Transverse colon (tissue), 4 donors: ENCODE results near the gene CMTM6. TPM values are rescaled to one million over a fixed set of nuclear protein-coding genes. Genes with fewer than 3 reads are reported as not detected.
"Not testable (repeated sequence)": the region's sequence is repeated elsewhere in the genome, so short reads cannot be mapped to it uniquely, and the experiment has no call there.

Experiments
- DNase-seq: peaks from one replicate; pipeline ENCODE4 v3.0.0-alpha.2; 2019
- H3K27ac ChIP-seq, 4 donors: fragments of 200-600 bp; sonication (generic); 2 replicates each; pipeline ENCODE4 v1.5.1; 2016 to 2018; ENCODE audit warnings: inconsistent platforms in 4 of 4
- H3K27me3 ChIP-seq: fragments of 200-600 bp; sonication (generic); 2 replicates; pipeline ENCODE4 v1.5.1; 2017; ENCODE audit warnings: inconsistent platforms
- H3K36me3 ChIP-seq, 4 donors: fragments of 200-600 bp; sonication (generic); 2 replicates each; pipeline ENCODE4 v1.5.1; 2017 to 2019; ENCODE audit warnings: inconsistent platforms in 4 of 4
- H3K4me1 ChIP-seq, 4 donors: fragments of 200-600 bp; sonication (generic); 2 replicates each; pipeline ENCODE4 v1.5.1; 2017 to 2020; ENCODE audit warnings: inconsistent platforms in 4 of 4
- H3K4me3 ChIP-seq, 4 donors: fragments of 200-600 bp; sonication (generic); 1 replicate in 1 of 4; 2 replicates in 3 of 4; pipeline versions ENCODE4 v1.5.1 to v1.6.1; 2017 to 2019; ENCODE audit warnings: inconsistent platforms in 4 of 4
- H3K9me3 ChIP-seq, 2 donors: fragments of 200-600 bp; sonication (generic); 2 replicates each; pipeline ENCODE4 v1.5.1; 2017 to 2019; ENCODE audit warnings: inconsistent platforms in 2 of 2
- CTCF ChIP-seq, 5 experiments: fragments of 200-600 bp in 3 of 5; fragments of 450-650 bp in 2 of 5; sonication (generic) in 3 of 5; IDR thresholded peaks; 1 replicate in 2 of 5; 2 replicates in 3 of 5; pipeline ENCODE4 v1.5.1; 2016 to 2017; ENCODE audit warnings: antibody characterized with exemption in 5 of 5, inconsistent platforms in 3 of 5, mild to moderate bottlenecking in 2 of 5, moderate library complexity in 1 of 5
- EP300 ChIP-seq: sonication (generic); formaldehyde crosslinking; IDR thresholded peaks from one replicate; pipeline ENCODE4 v1.6.1; 2017; ENCODE audit warnings: antibody characterized with exemption, low read depth
- POLR2A ChIP-seq: fragments of 450-650 bp; IDR thresholded peaks from one replicate; pipeline ENCODE4 v1.6.1; 2016; ENCODE audit warnings: antibody characterized with exemption, mild to moderate bottlenecking, moderate library complexity
- POLR2AphosphoS5 ChIP-seq, 3 donors: sonication (generic); formaldehyde crosslinking; IDR thresholded peaks; one replicate each; pipeline ENCODE4 v1.6.1; 2016; ENCODE audit warnings: antibody characterized with exemption in 3 of 3
- WGBS, 2 donors: methylation state at CpG; one replicate each; pipeline ENCODE4 v1.1.5; 2018; ENCODE audit warnings: low coverage in 1 of 2; 5-methylcytosine and 5-hydroxymethylcytosine counted together
- in situ Hi-C, 4 donors: fragments of 200-750 bp; cut with MboI; loops; one replicate each; pipeline versions ENCODE4 v1.15.0 to v1.15.1; 2017; ENCODE audit warnings: low sequenced_read_pairs in 3 of 4, low pct_ligation_motif_present in 1 of 4, low pct_unique_long_range_greater_than_20kb in 1 of 4
- intact Hi-C: fragments of 100-400 bp; cut with DNase I; formaldehyde crosslinking; loops from one replicate; pipeline ENCODE4 v1.15.1; 2023; ENCODE audit warnings: low total_unique reads
- total RNA-seq, 4 donors: library from RNA; depleted of rRNA; stranded (reverse); fragments of >200 nt; gene quantifications; one replicate each; pipeline ENCODE4 v1.1.0, GENCODE V29; 2016

The CMTM6 gene
- total RNA-seq, 4 donors from 2014 or later = 13.8 to 68.9 (median 43.6) TPM

DNA sequence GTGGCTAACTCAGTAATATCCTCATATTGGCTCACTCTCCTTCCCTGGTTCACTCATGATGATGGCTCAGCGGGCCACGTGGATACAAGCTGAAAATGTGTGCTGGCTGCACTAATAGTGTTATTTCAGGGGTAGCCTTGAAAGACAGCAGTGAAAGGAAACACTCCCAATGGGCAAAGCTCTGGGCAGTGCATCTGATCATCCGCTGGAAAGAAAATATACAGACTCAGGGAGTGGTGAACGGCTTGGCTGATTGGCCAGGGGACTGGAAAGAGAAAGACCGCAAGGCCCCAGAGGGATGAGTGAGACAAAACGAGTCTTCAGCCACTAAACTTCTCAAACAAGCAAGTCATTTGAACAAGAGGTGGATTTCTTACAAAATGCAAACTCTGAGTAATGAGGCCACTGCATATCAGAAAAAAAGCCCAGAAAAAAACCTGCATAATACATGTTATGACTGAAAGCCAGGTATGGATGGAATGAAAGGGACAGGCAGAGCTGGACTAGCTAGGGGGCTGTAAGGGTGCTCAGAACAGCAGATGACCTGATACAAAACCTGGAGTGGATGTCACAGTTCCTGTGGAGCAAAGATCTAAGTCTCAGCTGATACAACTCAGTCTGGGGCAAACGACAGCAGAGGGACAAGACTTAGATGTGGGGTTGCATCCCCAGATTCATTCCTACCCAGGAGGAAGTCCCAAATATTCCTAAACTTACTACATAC lies 33.3 kb downstream of the CMTM6 start:
- Histone ChIP-seq H3K4me3 (no peak overlapping the region), H3K27ac (no peak overlapping the region), H3K27me3 (no peaks in the 10 kb centered on the region), H3K4me1 (peaks cover 0 to 13% (median 3%) of the 10 kb centered on the region in 4 donors), H3K36me3 (no peaks in the 10 kb centered on the region), H3K9me3 (no peaks in the 10 kb centered on the region)
- WGBS, 2 donors = 70% methylated on average over 7 of the region's 7 CpGs; no CpG with 5 or more reads in 1 of the 2 donors
- intact Hi-C loops (loop anchor here (2.0 to 10.0 kb wide), 2 partner anchors 95 to 175 kb away; no protein-coding TSS in a partner anchor), in situ Hi-C loops (loop anchor here in 3 of 4 donors (5.0 to 25.0 kb wide), 3 partner anchors 82 to 282 kb away; no protein-coding TSS in a partner anchor)
- TF ChIP-seq POLR2AphosphoS5 (IDR thresholded peaks at IDR 0.05) (no peak), POLR2A (no peak), EP300 (no peak), CTCF (IDR thresholded peaks at IDR 0.05) (no peak)
- no peak for DNase-seq

GRCh38 chr3:32467333-32468070 lies 35.1 kb downstream of the CMTM6 start:
- H3K4me3 ChIP-seq = peak overlapping the region in 3 of 4 donors; percentile 19 to 47 (median 25)
- no peaks in the 10 kb centered on the region for H3K9me3 ChIP-seq
- intact Hi-C loops (loop anchor here (2.0 to 10.0 kb wide), 2 partner anchors 93 to 173 kb away; no protein-coding TSS in a partner anchor), in situ Hi-C loops (loop anchor here in 3 of 4 donors (5.0 to 25.0 kb wide), 3 partner anchors 80 to 280 kb away; no protein-coding TSS in a partner anchor)
- peak; percentile 80 for DNase-seq
- WGBS, 2 donors = 41 to 98% methylated on average over 6 to 32 of the region's 41 CpGs
- H3K36me3 ChIP-seq = no peaks in the 10 kb centered on the region
- H3K4me1 ChIP-seq = peaks cover 0 to 13% (median 3%) of the 10 kb centered on the region in 4 donors
- H3K27ac ChIP-seq = peak overlapping the region in 1 of 4 donors; percentile 37
- TF ChIP-seq POLR2AphosphoS5 (IDR thresholded peaks at IDR 0.05) (no peak), CTCF (IDR thresholded peaks at IDR 0.05) (peak; percentile 94 to 99 (median 99)), POLR2A (no peak)
- H3K27me3 ChIP-seq = no peaks in the 10 kb centered on the region

GRCh38 chr3:32466808-32467207 lies 35.8 kb downstream of the CMTM6 start:
- intact Hi-C loops = loop anchor here (10.0 kb wide), 1 partner anchor 172 kb away; no protein-coding TSS in a partner anchor
- not testable (repeated sequence) for H3K27ac ChIP-seq, DNase-seq, H3K4me3 ChIP-seq, H3K27me3 ChIP-seq, H3K36me3 ChIP-seq, H3K9me3 ChIP-seq
- in situ Hi-C loops = loop anchor here in 3 of 4 donors (5.0 to 25.0 kb wide), 3 partner anchors 80 to 280 kb away; no protein-coding TSS in a partner anchor
- WGBS, 2 donors = 81% methylated on average over 6 of the region's 6 CpGs; no CpG with 5 or more reads in 1 of the 2 donors
- H3K4me1 ChIP-seq = peaks cover 0 to 13% (median 3%) of the 10 kb centered on the region in 4 donors

DNA sequence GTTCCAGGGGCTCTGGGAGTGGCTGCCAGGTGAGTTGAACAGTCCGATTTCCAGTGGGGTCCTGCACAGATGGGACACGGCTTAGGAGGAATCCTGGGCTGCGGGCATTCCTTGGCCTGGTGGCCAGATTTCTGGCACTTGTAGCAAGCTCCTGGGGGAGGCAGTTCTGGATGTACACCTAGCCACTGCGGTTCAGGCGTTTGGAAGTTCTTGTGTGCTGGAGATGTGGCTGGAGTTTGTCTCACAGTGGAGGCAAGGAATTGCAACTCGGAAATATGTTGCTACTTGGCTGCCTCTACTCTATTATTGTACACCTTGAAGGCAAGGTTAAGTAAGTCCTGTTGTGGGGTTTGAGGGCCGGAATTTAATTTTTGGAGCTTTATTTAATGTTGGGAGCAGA lies 37.9 kb downstream of the CMTM6 start:
- H3K4me1 ChIP-seq = not testable (repeated sequence)

GRCh38 chr3:32463415-32463814 lies 39.2 kb downstream of the CMTM6 start:
- H3K4me1 ChIP-seq, H3K4me3 ChIP-seq, H3K27me3 ChIP-seq, H3K27ac ChIP-seq, H3K9me3 ChIP-seq, H3K36me3 ChIP-seq, DNase-seq: not testable (repeated sequence)
- intact Hi-C loops (loop anchor here (10.0 kb wide), 1 partner anchor 169 kb away; no protein-coding TSS in a partner anchor), in situ Hi-C loops (loop anchor here in 3 of 4 donors (10.0 to 25.0 kb wide), 2 partner anchors 169 to 276 kb away; no protein-coding TSS in a partner anchor)
- 91 to 93% methylated on average over 7 of the region's 7 CpGs for WGBS, 2 donors

More for the DNA sequence above, 37.9 kb downstream of the CMTM6 start:
- WGBS, 2 donors = 98 to 100% methylated on average over 1 to 6 of the region's 7 CpGs
- intact Hi-C loops = loop anchor here (10.0 kb wide), 1 partner anchor 170 kb away; no protein-coding TSS in a partner anchor
- H3K27ac ChIP-seq, DNase-seq, H3K9me3 ChIP-seq, H3K4me3 ChIP-seq, H3K27me3 ChIP-seq, H3K36me3 ChIP-seq: not testable (repeated sequence)
- in situ Hi-C loops = loop anchor here in 3 of 4 donors (5.0 to 25.0 kb wide), 3 partner anchors 77 to 277 kb away; no protein-coding TSS in a partner anchor

DNA sequence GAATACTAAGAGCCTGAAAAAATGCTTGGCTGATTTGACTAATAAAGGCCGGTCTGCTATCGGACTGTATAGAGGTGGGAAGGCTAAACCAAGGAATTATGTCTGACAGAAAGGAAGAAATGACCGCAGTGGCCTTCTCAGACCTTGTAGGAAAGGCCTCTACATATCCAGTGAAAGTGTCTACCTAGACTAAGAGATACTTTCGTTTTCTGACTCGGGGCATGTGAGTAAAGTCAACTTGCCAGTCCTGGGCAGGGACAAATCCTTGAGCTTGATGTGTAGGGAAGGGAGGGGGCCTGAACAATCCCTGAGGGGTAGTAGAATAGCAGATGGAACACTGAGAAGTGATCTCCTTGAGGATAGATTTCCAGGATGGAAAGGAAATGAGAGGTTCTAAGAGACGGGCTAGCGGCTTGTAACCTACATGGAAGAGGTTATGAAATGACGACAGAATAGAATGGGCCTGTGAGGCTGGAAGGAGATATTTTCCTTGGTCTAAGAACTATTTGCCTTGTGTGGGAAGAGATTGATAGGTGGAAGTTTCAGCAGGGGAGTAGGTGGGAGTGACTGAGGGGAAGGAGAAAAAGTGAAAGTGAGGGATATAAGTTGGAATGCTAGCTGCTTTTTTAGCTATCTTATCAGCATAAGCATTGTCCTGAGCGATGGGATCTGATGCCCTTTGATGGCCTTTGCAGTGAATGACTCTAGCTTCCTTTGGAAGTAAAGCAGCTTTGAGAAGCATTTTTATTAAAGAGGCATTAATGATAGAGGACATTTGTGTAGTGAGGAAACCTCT lies 40.3 kb downstream of the CMTM6 start:
- intact Hi-C loops = loop anchor here (10.0 kb wide), 1 partner anchor 168 kb away; no protein-coding TSS in a partner anchor
- H3K27me3 ChIP-seq, H3K4me3 ChIP-seq, H3K27ac ChIP-seq, H3K9me3 ChIP-seq, H3K36me3 ChIP-seq, DNase-seq, H3K4me1 ChIP-seq: not testable (repeated sequence)
- in situ Hi-C loops = loop anchor here in 3 of 4 donors (10.0 to 25.0 kb wide), 2 partner anchors 168 to 275 kb away; no protein-coding TSS in a partner anchor
- 79 to 91% methylated on average over 6 to 8 of the region's 9 CpGs for WGBS, 2 donors

DNA sequence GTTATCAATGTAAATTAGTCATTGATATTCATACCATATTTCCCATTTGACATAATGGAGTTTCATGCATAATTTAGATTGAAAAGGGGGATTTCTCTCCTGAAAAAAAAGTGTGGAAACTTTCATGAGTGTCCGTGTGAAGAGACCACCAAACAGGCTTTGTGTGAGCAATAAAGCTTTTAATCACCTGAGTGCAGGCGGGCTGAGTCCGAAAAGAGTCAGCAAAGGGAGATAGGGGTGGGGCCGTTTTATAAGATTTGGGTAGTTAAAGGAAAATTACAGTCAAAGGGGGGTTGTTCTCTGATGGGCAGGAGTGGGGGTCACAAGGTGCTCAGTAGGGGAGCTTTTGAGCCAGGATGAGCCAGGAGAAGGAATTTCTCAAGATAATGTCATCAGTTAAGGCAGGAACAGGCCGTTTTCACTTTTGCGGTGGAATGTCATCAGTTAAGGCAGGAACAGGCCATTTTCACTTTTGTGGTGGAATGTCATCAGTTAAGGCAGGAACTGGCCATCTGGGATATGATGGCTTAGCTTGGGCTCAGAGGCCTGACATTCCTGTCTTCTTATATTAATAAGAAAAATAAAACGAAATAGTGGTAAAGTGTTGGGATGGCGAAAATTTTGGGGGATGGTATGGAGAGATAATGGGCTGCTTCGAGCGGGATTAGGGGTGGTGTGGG lies 41.7 kb downstream of the CMTM6 start:
- DNase-seq, H3K4me1 ChIP-seq, H3K36me3 ChIP-seq, H3K9me3 ChIP-seq, H3K4me3 ChIP-seq, H3K27me3 ChIP-seq: not testable (repeated sequence)
- in situ Hi-C loops = loop anchor here in 3 of 4 donors (10.0 to 25.0 kb wide), 2 partner anchors 166 to 274 kb away; no protein-coding TSS in a partner anchor
- intact Hi-C loops = loop anchor here (10.0 kb wide), 1 partner anchor 166 kb away; no protein-coding TSS in a partner anchor
- H3K27ac ChIP-seq = peak overlapping the region in 3 of 4 donors; percentile 15 to 55 (median 24)
- WGBS, 2 donors = 78 to 89% methylated on average over 8 to 10 of the region's 10 CpGs
